RWPE2 (cell line): ENCODE data around the gene PPP4R3C.
"Not testable (repeated sequence)": the region's sequence is repeated elsewhere in the genome, so short reads cannot be mapped to it uniquely, and the experiment has no call there.

Experiments used
- ATAC-seq: fragments of 200-7000 bp; cut with Tn5 transposase; 3 replicates; pipeline ENCODE4 v1.9.1; 2021; ENCODE audit warnings: low read depth
- DNase-seq: peaks from one replicate; pipeline ENCODE4 v3.0.0-alpha.2; 2020; ENCODE audit warnings: low spot score
- H3K27ac ChIP-seq: fragments of 450-650 bp; 2 replicates; pipeline ENCODE4 v1.5.1; 2017; ENCODE audit warnings: mild to moderate bottlenecking; ENCODE audit not compliant: poor library complexity, severe bottlenecking
- H3K27me3 ChIP-seq: fragments of 250-450 bp; sonication (Bioruptor Pico); 2 replicates; pipeline ENCODE4 v1.5.1; 2021; ENCODE audit warnings: mild to moderate bottlenecking, moderate library complexity; ENCODE audit not compliant: insufficient read depth, poor library complexity, severe bottlenecking
- H3K36me3 ChIP-seq: fragments of 250-450 bp; sonication (Bioruptor Pico); 2 replicates; pipeline ENCODE4 v1.5.1; 2020; ENCODE audit warnings: low read depth, mild to moderate bottlenecking, moderate library complexity
- H3K4me1 ChIP-seq: fragments of 250-450 bp; sonication (Bioruptor Pico); 2 replicates; pipeline ENCODE4 v1.5.1; 2021; ENCODE audit warnings: mild to moderate bottlenecking, moderate library complexity; ENCODE audit not compliant: insufficient read depth, poor library complexity, severe bottlenecking
- H3K4me3 ChIP-seq: fragments of 250-450 bp; sonication (Bioruptor Pico); 2 replicates; pipeline ENCODE4 v1.5.1; 2021; ENCODE audit warnings: mild to moderate bottlenecking, moderate library complexity; ENCODE audit not compliant: severe bottlenecking
- H3K9me3 ChIP-seq: fragments of 250-450 bp; sonication (Bioruptor Pico); 2 replicates; pipeline ENCODE4 v1.5.1; 2021; ENCODE audit warnings: mild to moderate bottlenecking, moderate library complexity; ENCODE audit not compliant: severe bottlenecking
- CTCF ChIP-seq: fragments of 450-650 bp; IDR thresholded peaks from one replicate; pipeline ENCODE4 v1.5.1; 2017; ENCODE audit warnings: mild to moderate bottlenecking, moderate library complexity; ENCODE audit not compliant: poor library complexity, severe bottlenecking

PPP4R3C gene

DNA sequence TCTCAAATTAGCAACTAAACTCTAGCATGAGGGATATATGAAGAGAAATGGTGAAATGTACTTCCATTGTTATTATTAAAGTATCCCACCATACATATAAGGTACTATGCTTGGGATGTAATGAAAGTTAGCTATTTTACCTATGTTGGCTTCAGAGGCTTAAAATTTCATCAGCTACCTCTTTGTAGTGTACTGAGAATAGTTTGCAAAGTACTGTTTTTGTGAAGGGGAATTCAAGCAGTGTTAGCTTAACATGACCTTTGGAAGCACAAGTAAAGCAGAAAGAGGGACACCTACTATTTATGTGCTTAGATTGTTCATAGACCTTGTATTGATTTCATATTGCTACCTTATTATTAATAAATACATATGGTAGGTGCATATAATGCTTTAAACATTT lies 11.8 kb downstream of the PPP4R3C start:
- Histone ChIP-seq H3K4me3 (no peak overlapping the region), H3K27ac (no peak overlapping the region), H3K36me3 (no peaks in the 10 kb centered on the region), H3K4me1 (no peaks in the 10 kb centered on the region), H3K9me3 (no peaks in the 10 kb centered on the region), H3K27me3 (no peaks in the 10 kb centered on the region)
- TF ChIP-seq CTCF: no peak
- ATAC-seq (no peak), DNase-seq (no peak)

GRCh38 chrX:27446423-27446822 lies 16.7 kb downstream of the PPP4R3C start:
- DNase-seq (no peak), ATAC-seq (no peak)
- Histone ChIP-seq H3K4me3 (no peak overlapping the region), H3K27ac (no peak overlapping the region), H3K27me3 (no peaks in the 10 kb centered on the region), H3K9me3 (no peaks in the 10 kb centered on the region), H3K36me3 (no peaks in the 10 kb centered on the region), H3K4me1 (no peaks in the 10 kb centered on the region)
- no peak for TF ChIP-seq CTCF

DNA sequence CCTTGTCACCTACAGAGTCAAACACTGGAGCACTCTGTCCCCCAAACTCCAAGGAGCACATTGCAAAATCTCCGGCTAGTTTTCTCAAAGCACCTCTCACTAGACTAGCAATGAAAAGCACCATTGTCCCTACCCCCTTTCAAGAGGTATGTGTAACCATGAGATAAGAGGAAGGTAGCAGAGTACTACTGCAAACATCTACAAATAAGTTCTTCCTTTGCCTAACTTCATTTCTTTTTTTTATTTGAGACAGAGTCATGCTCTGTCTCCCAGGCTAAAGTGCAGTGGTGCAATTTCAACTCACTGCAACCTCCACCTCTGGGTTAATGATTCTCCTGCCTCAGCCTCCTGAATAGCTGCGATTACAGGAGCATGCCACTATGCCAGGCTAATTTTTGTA lies 17.7 kb downstream of the PPP4R3C start:
- no peak for DNase-seq
- H3K9me3 ChIP-seq: no peaks in the 10 kb centered on the region
- H3K4me1 ChIP-seq: no peaks in the 10 kb centered on the region
- no peaks in the 10 kb centered on the region for H3K27me3 ChIP-seq
- no peak for ATAC-seq
- TF ChIP-seq CTCF: no peak
- H3K36me3 ChIP-seq: no peaks in the 10 kb centered on the region
- no peak overlapping the region for H3K27ac ChIP-seq
- H3K4me3 ChIP-seq: no peak overlapping the region

DNA sequence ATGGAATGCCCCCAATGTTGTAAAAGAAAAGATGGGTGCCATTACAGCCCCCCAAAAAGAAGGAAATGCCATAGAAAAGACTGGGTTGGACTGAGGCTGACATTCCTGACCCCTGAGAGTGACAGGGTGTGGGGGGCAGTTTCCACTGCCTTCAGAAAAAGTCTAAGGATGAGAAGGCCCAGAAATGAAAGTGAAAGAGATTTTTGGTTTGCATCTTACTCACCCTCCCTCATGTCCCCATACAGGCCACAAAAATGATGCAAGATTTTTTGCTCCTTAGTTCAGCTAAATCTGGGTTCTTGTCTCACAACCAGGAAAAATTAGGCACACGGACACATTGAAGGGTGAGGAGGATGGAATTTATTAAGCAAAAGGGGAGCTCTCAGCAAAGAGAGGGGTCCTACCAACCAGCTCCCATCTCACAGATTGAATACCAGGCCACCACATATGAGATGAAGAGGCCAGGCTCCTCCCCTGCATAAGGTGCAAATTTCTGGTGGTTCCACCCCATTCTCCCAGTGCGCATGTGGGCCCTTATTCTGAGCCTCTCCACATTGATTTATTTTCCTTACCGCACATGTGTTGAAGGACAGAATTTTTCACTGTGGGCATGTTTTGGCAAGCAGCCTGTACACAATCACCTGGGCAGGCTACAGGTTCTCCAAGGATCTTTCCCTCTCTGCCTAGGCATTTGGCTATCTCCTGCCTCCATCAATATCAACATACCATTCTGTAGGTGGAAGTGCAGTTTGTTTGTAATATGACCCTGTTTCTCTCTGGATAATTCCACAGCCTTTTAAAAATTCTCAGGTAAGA lies 18.8 kb downstream of the PPP4R3C start:
- no peaks in the 10 kb centered on the region for H3K9me3 ChIP-seq
- no peaks in the 10 kb centered on the region for H3K36me3 ChIP-seq
- DNase-seq: no peak
- no peak overlapping the region for H3K4me3 ChIP-seq
- no peaks in the 10 kb centered on the region for H3K27me3 ChIP-seq
- no peak overlapping the region for H3K27ac ChIP-seq
- no peak for TF ChIP-seq CTCF
- no peak for ATAC-seq
- no peaks in the 10 kb centered on the region for H3K4me1 ChIP-seq

DNA sequence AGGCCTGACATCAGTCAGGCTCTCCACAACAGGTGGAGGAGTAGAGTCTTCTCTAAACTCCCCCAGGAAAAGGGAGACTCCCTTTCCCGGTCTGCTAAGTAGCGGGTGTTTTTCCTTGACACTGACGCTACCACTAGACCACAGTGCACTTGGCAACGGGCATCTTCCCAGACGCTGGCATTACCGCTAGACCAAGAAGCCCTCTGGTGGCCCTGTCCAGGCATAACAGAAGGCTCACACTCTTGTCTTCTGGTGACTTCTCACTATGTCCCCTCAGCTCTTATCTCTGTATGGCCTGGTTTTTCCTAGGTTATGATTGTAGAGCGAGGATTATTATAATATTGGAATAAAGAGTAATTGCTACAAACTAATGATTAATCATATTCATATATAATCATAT lies 20.7 kb downstream of the PPP4R3C start:
- H3K4me3 ChIP-seq, ATAC-seq, H3K36me3 ChIP-seq, DNase-seq, H3K27me3 ChIP-seq, H3K27ac ChIP-seq, H3K9me3 ChIP-seq, H3K4me1 ChIP-seq: not testable (repeated sequence)
